H9 (cell line): ENCODE data around the gene RGL4. TPM values are rescaled to one million over a fixed set of nuclear protein-coding genes. Genes with fewer than 3 reads are reported as not detected.

ENCODE experiments used
- DNase-seq: peaks from one replicate; pipeline ENCODE4 v3.0.0-alpha.2; 2017
- H2AFZ ChIP-seq: one replicate; pipeline ENCODE4 v1.6.1; 2013; ENCODE audit warnings: mild to moderate bottlenecking, low read length, control low read depth, moderate library complexity
- H2AK5ac ChIP-seq: 2 replicates; pipeline ENCODE4 v1.6.1; 2013; ENCODE audit warnings: low read length, control low read depth, mixed read lengths; ENCODE audit not compliant: insufficient read length
- H2BK120ac ChIP-seq: one replicate; pipeline ENCODE4 v1.6.1; 2013; ENCODE audit warnings: low read depth, mild to moderate bottlenecking, low read length, control low read depth, inconsistent platforms; ENCODE audit not compliant: poor library complexity, severe bottlenecking
- H2BK12ac ChIP-seq: 2 replicates; pipeline ENCODE4 v1.6.1; 2013; ENCODE audit warnings: low read length, control low read depth, mixed read lengths, low read depth; ENCODE audit not compliant: insufficient read length
- H2BK15ac ChIP-seq: 2 replicates; pipeline ENCODE4 v1.6.1; 2013; ENCODE audit warnings: low read depth, low read length, control low read depth
- H2BK20ac ChIP-seq: one replicate; pipeline ENCODE4 v1.6.1; 2013; ENCODE audit warnings: low read depth, mild to moderate bottlenecking, low read length, control low read depth, inconsistent platforms; ENCODE audit not compliant: poor library complexity, severe bottlenecking
- H2BK5ac ChIP-seq: 2 replicates; pipeline ENCODE4 v1.6.1; 2013; ENCODE audit warnings: low read length, control low read depth, mixed read lengths; ENCODE audit not compliant: insufficient read length
- H3K14ac ChIP-seq: 2 replicates; pipeline ENCODE4 v1.6.1; 2013; ENCODE audit warnings: low read length, control low read depth; ENCODE audit not compliant: insufficient read depth
- H3K18ac ChIP-seq: 2 replicates; pipeline ENCODE4 v1.6.1; 2013; ENCODE audit warnings: low read depth, mild to moderate bottlenecking, mixed read lengths, low read length, control low read depth; ENCODE audit not compliant: insufficient read length
- H3K23ac ChIP-seq: 2 replicates; pipeline ENCODE4 v1.6.1; 2013; ENCODE audit warnings: low read length, control low read depth, mixed read lengths, low read depth; ENCODE audit not compliant: insufficient read length
- H3K23me2 ChIP-seq: 2 replicates; pipeline ENCODE4 v1.6.1; 2013; ENCODE audit warnings: low read depth, mild to moderate bottlenecking, mixed read lengths, low read length, control low read depth; ENCODE audit not compliant: insufficient read length, poor library complexity, severe bottlenecking
- H3K27ac ChIP-seq: 2 replicates; pipeline ENCODE4 v1.5.1; 2013; ENCODE audit warnings: low read length, control low read depth, mixed read lengths, low read depth; ENCODE audit not compliant: insufficient read length
- H3K27me3 ChIP-seq: 2 replicates; pipeline ENCODE4 v1.6.1; 2013; ENCODE audit warnings: low read length, control low read depth, inconsistent platforms; ENCODE audit not compliant: insufficient read depth
- H3K4ac ChIP-seq: 2 replicates; pipeline ENCODE4 v1.6.1; 2013; ENCODE audit warnings: low read depth, mild to moderate bottlenecking, control low read depth, inconsistent platforms, low read length, moderate library complexity
- H3K4me1 ChIP-seq: 2 replicates; pipeline ENCODE4 v1.6.1; 2013; ENCODE audit warnings: low read length, control low read depth, inconsistent platforms; ENCODE audit not compliant: insufficient read depth
- H3K4me2 ChIP-seq: 2 replicates; pipeline ENCODE4 v1.6.1; 2013; ENCODE audit warnings: low read length, control low read depth, mixed read lengths; ENCODE audit not compliant: insufficient read length, insufficient read depth
- H3K56ac ChIP-seq: 2 replicates; pipeline ENCODE4 v1.6.1; 2013; ENCODE audit warnings: low read depth, mild to moderate bottlenecking, mixed read lengths, low read length, control low read depth; ENCODE audit not compliant: insufficient read length
- H3K79me1 ChIP-seq: 2 replicates; pipeline ENCODE4 v1.6.1; 2013; ENCODE audit warnings: low read depth, mild to moderate bottlenecking, moderate library complexity, low read length, control low read depth, inconsistent platforms; ENCODE audit not compliant: insufficient read depth, poor library complexity, severe bottlenecking
- H3K79me2 ChIP-seq: 2 replicates; pipeline ENCODE4 v1.6.1; 2013; ENCODE audit warnings: low read length, control low read depth, inconsistent platforms; ENCODE audit not compliant: insufficient read depth
- H3K9ac ChIP-seq: 2 replicates; pipeline ENCODE4 v1.6.1; 2013; ENCODE audit warnings: low read length, control low read depth, mixed read lengths; ENCODE audit not compliant: insufficient read length; ENCODE audit errors: extremely low read depth
- H3K9me3 ChIP-seq: one replicate; pipeline ENCODE4 v1.6.1; 2013; ENCODE audit warnings: low read depth, low read length, inconsistent platforms; ENCODE audit not compliant: control insufficient read depth
- H3T11ph ChIP-seq: one replicate; pipeline ENCODE4 v1.6.1; 2013; ENCODE audit warnings: mild to moderate bottlenecking, low read length, control low read depth, inconsistent platforms
- H4K20me1 ChIP-seq: one replicate; pipeline ENCODE4 v1.6.1; 2013; ENCODE audit not compliant: control insufficient read depth, insufficient read length, insufficient read depth
- H4K5ac ChIP-seq: 2 replicates; pipeline ENCODE4 v1.6.1; 2013; ENCODE audit warnings: low read depth, mild to moderate bottlenecking, mixed read lengths, low read length, control low read depth; ENCODE audit not compliant: insufficient read length
- H4K8ac ChIP-seq: replicated peaks from 2 replicates; pipeline ENCODE4 v1.6.1; 2013; ENCODE audit warnings: low read length, control low read depth, mixed read lengths, low read depth; ENCODE audit not compliant: insufficient read length
- H4K91ac ChIP-seq: 2 replicates; pipeline ENCODE4 v1.6.1; 2013; ENCODE audit warnings: low read depth, mild to moderate bottlenecking, moderate library complexity, mixed read lengths, low read length, control low read depth; ENCODE audit not compliant: insufficient read length
- H3K27ac Mint-ChIP-seq, 3 experiments: 2 replicates in 2 of 3; 3 replicates in 1 of 3; pipeline ENCODE4 v1.8.0; 2020 to 2021; ENCODE audit warnings: mixed read lengths in 3 of 3, mild to moderate bottlenecking in 1 of 3, moderate library complexity in 1 of 3
- H3K27me3 Mint-ChIP-seq: 2 replicates; pipeline ENCODE4 v1.8.0; 2021; ENCODE audit warnings: low read depth, mild to moderate bottlenecking, moderate library complexity, mixed read lengths
- H3K36me3 Mint-ChIP-seq, 3 experiments: 2 replicates in 2 of 3; 3 replicates in 1 of 3; pipeline ENCODE4 v1.8.0; 2020 to 2021; ENCODE audit warnings: low read depth in 3 of 3, mixed read lengths in 3 of 3; ENCODE audit not compliant: insufficient read depth in 1 of 3
- H3K4me1 Mint-ChIP-seq, 2 experiments: 2 replicates each; pipeline ENCODE4 v1.8.0; 2020; ENCODE audit warnings: mixed read lengths in 2 of 2
- H3K4me3 Mint-ChIP-seq, 2 experiments: 2 replicates in 1 of 2; 3 replicates in 1 of 2; pipeline ENCODE4 v1.8.0; 2020 to 2021; ENCODE audit warnings: mild to moderate bottlenecking in 2 of 2, mixed read lengths in 2 of 2, moderate library complexity in 1 of 2
- H3K9me3 Mint-ChIP-seq, 2 experiments: 2 replicates in 1 of 2; 3 replicates in 1 of 2; pipeline ENCODE4 v1.8.0; 2020; ENCODE audit warnings: mild to moderate bottlenecking in 2 of 2, mixed read lengths in 2 of 2, moderate library complexity in 1 of 2
- CTCF ChIP-seq: fragments of 200-600 bp; sonication (generic); conservative IDR thresholded peaks from 3 replicates; pipeline ENCODE4 v1.8.0; 2021; ENCODE audit warnings: antibody characterized with exemption, mild to moderate bottlenecking
- WGBS: extraction: QIAGEN DNeasy Blood & Tissue Kit; methylation state at CpG from one replicate; pipeline ENCODE4 v1.1.7; 2013; ENCODE audit warnings: missing lambda C conversion rate, low lambda C conversion rate, mixed read lengths; ENCODE audit not compliant: insufficient read length; ENCODE audit errors: extremely low coverage; 5-methylcytosine and 5-hydroxymethylcytosine counted together
- total RNA-seq: library from RNA; stranded (reverse); gene quantifications from 2 replicates; pipeline ENCODE4 v1.2.1, GENCODE V29; 2021

Gene RGL4
- total RNA-seq, 1 experiment from 2014 or later, result not detected

DNA sequence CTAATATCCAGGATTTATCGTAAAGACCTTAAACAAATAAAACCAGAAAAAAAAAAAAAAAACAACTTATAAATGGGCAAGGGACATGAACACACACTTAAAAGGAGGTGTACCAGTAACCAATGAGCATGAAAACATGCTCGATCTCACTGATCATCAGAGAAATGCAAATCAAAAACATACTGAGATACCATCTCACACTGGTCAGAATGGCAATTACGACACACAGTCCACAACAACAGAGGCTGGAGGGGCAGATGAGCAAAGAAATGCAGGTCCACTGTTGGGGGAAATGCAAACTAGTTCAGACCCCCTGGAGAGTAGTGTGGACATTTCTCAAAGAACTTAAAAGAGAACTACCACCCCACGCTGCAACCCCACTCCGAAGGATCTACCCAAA, 13.2 kb downstream of the RGL4 start:
- Histone ChIP-seq H3T11ph (no peak overlapping the region), H4K91ac (no peak overlapping the region), H2BK12ac (no peak overlapping the region), H2BK20ac (no peak overlapping the region), H2BK120ac (no peak overlapping the region), H4K20me1 (no peaks in the 10 kb centered on the region), H3K4me1 (no peaks in the 10 kb centered on the region), H3K23me2 (no peaks in the 10 kb centered on the region), H4K8ac (no peak overlapping the region), H2BK15ac (no peak overlapping the region), H4K5ac (no peak overlapping the region), H3K56ac (no peak overlapping the region), H3K9me3 (no peaks in the 10 kb centered on the region), H3K4ac (no peak overlapping the region), H3K23ac (no peak overlapping the region), H3K18ac (no peak overlapping the region), H2BK5ac (no peak overlapping the region), H3K4me2 (no peak overlapping the region), H2AK5ac (no peak overlapping the region), H3K14ac (no peak overlapping the region), H3K79me1 (no peaks in the 10 kb centered on the region), H3K79me2 (no peaks in the 10 kb centered on the region), H3K27me3 (no peaks in the 10 kb centered on the region), H2AFZ (no peak overlapping the region), H3K9ac (no peak overlapping the region), H3K27ac (no peak overlapping the region)
- peaks cover 28 to 74% (median 57%) of the 10 kb centered on the region in 3 experiments; a peak in 6 of 7 replicates for H3K36me3 Mint-ChIP-seq
- no peaks in the 10 kb centered on the region for H3K4me1 Mint-ChIP-seq
- DNase-seq, result no peak
- H3K4me3 Mint-ChIP-seq, result no peak overlapping the region
- H3K27me3 Mint-ChIP-seq, result no peaks in the 10 kb centered on the region
- WGBS, result no CpG with 5 or more reads among the region's 5 CpGs
- no peak overlapping the region for H3K27ac Mint-ChIP-seq
- H3K9me3 Mint-ChIP-seq, result no peaks in the 10 kb centered on the region
- no peak for TF ChIP-seq CTCF
